Left renal cortex interstitium (tissue), 4 donors: ENCODE data around the gene TMTC2. TPM values are rescaled to one million over a fixed set of nuclear protein-coding genes. Genes with fewer than 3 reads are reported as not detected.

Experiments used
- DNase-seq, 4 donors: peaks; one replicate each; pipeline ENCODE4 v3.0.0-alpha.2; 2013; ENCODE audit warnings: low read depth in 4 of 4, low spot score in 2 of 4, missing footprints in 1 of 4
- polyA plus RNA-seq, 4 donors: library from polyadenylated mRNA; unstranded; fragments of 120-200 nt; gene quantifications; one replicate each; pipeline ENCODE4 v1.2.1, GENCODE V29; 2013; ENCODE audit not compliant: insufficient read length in 4 of 4

TMTC2 gene
- polyA plus RNA-seq, 4 donors, result 32.8 to 39.5 (median 38.3) TPM

GRCh38 chr12:83156815-83157214 is 470.1 kb downstream of the TMTC2 start:
- DNase-seq, result no peak

GRCh38 chr12:83157604-83158003 is 470.9 kb downstream of the TMTC2 start:
- DNase-seq, result no peak

GRCh38 chr12:83158613-83159207 is 472.0 kb downstream of the TMTC2 start:
- DNase-seq, result no peak

- DNase-seq, result no peak
Measured at GRCh38 chr12:83161456-83161855, 474.8 kb downstream of the TMTC2 start.

- DNase-seq, result no peak
Measured at GRCh38 chr12:83168751-83169150, 482.0 kb downstream of the TMTC2 start.

GRCh38 chr12:83172441-83172840 is 485.7 kb downstream of the TMTC2 start:
- DNase-seq, result no peak

- no peak for DNase-seq
Measured at GRCh38 chr12:83172866-83173649, 486.4 kb downstream of the TMTC2 start.

GRCh38 chr12:83179999-83180398 is 493.3 kb downstream of the TMTC2 start:
- DNase-seq, result no peak

GRCh38 chr12:83181074-83181473 is 494.4 kb downstream of the TMTC2 start:
- DNase-seq, result no peak

- no peak for DNase-seq
Measured at GRCh38 chr12:83183132-83183531, 496.4 kb downstream of the TMTC2 start.
